SK-N-SH (cell line): ENCODE measurements around the gene PBLD. TPM values are rescaled to one million over a fixed set of nuclear protein-coding genes. Genes with fewer than 3 reads are reported as not detected.

Experiments
- CTCF ChIA-PET: fragments of 300-600, 350-600 bp; formaldehyde crosslinking; extraction: SDS; loops from one replicate; lab custom pipeline; 2021; lab: Yijun Ruan, JAX
- POLR2A ChIA-PET: fragments of 350-600 bp; sonication (Branson Sonifier 250); formaldehyde crosslinking; extraction: SDS; loops from one replicate; lab custom pipeline; 2020; ENCODE audit warnings: antibody characterized with exemption, inconsistent platforms; lab: Yijun Ruan, JAX
- DNase-seq: peaks from one replicate; pipeline ENCODE4 v3.0.0; 2012
- H2AFZ ChIP-seq: fragments of 200-600 bp; sonication (generic); 2 replicates; pipeline ENCODE4 v1.8.1; 2016; ENCODE audit warnings: antibody characterized with exemption, mild to moderate bottlenecking, low read depth
- H3F3A ChIP-seq: fragments of 200-600 bp; sonication (generic); replicated peaks from 2 replicates; pipeline ENCODE3; 2016; ENCODE audit warnings: antibody characterized with exemption, mild to moderate bottlenecking; ENCODE audit not compliant: insufficient read depth
- H3K27ac ChIP-seq, 2 experiments: fragments of 200-500 bp in 1 of 2; fragments of 200-600 bp in 1 of 2; sonication (Bioruptor generic) in 1 of 2; sonication (generic), shearing (Covaris generic) in 1 of 2; 2 replicates each; pipeline versions ENCODE4 v1.5.1 to v1.6.1; 2014 to 2016; ENCODE audit warnings: low read depth in 2 of 2, inconsistent platforms in 1 of 2, low read length in 1 of 2, mild to moderate bottlenecking in 1 of 2, mixed read lengths in 1 of 2
- H3K27me3 ChIP-seq: fragments of 200-600 bp; sonication (generic), shearing (Covaris generic); 2 replicates; pipeline ENCODE4 v1.6.1; 2016; ENCODE audit warnings: mixed run types; ENCODE audit not compliant: insufficient read depth
- H3K36me3 ChIP-seq, 2 experiments: fragments of 200-500 bp in 1 of 2; fragments of 200-600 bp in 1 of 2; sonication (Bioruptor generic) in 1 of 2; sonication (generic) in 1 of 2; replicated peaks in 1 of 2; 2 replicates each; pipeline versions ENCODE3 to v1.5.1; 2014 to 2016; ENCODE audit warnings: low read length in 1 of 2, mild to moderate bottlenecking in 1 of 2; ENCODE audit not compliant: insufficient read depth in 2 of 2, control insufficient read depth in 1 of 2
- H3K4me1 ChIP-seq, 2 experiments: fragments of 200-500 bp in 1 of 2; fragments of 200-600 bp in 1 of 2; sonication (Bioruptor generic) in 1 of 2; sonication (generic), shearing (Covaris generic) in 1 of 2; 2 replicates each; pipeline versions ENCODE4 v1.5.1 to v1.6.1; 2014 to 2016; ENCODE audit warnings: low read depth in 1 of 2, low read length in 1 of 2, mixed run types in 1 of 2; ENCODE audit not compliant: insufficient read depth in 2 of 2, control insufficient read depth in 1 of 2
- H3K4me2 ChIP-seq: fragments of 200-600 bp; sonication (generic), shearing (Covaris generic); 2 replicates; pipeline ENCODE4 v1.6.1; 2017; ENCODE audit warnings: mixed run types
- H3K4me3 ChIP-seq, 2 experiments: fragments of 200-500 bp in 1 of 2; fragments of 200-600 bp in 1 of 2; sonication (Bioruptor generic) in 1 of 2; sonication (generic), shearing (Covaris generic) in 1 of 2; 2 replicates each; pipeline versions ENCODE4 v1.5.1 to v1.8.1; 2014 to 2016; ENCODE audit warnings: low read depth in 2 of 2, inconsistent platforms in 1 of 2, low read length in 1 of 2, mild to moderate bottlenecking in 1 of 2, mixed read lengths in 1 of 2, moderate library complexity in 1 of 2
- H3K79me2 ChIP-seq: fragments of 200-600 bp; sonication (generic); 2 replicates; pipeline ENCODE4 v1.8.1; 2017; ENCODE audit warnings: mild to moderate bottlenecking; ENCODE audit not compliant: insufficient read depth
- H3K9ac ChIP-seq: fragments of 200-600 bp; sonication (generic); 2 replicates; pipeline ENCODE4 v1.6.1; 2017; ENCODE audit warnings: mixed run types
- H3K9me2 ChIP-seq: fragments of 200-600 bp; sonication (generic); 2 replicates; pipeline ENCODE4 v1.6.1; 2017; ENCODE audit warnings: mixed run types
- H3K9me3 ChIP-seq: fragments of 200-600 bp; sonication (generic); 2 replicates; pipeline ENCODE4 v1.6.1; 2017; ENCODE audit warnings: mixed run types, mild to moderate bottlenecking, moderate library complexity
- H4K20me1 ChIP-seq: fragments of 200-600 bp; sonication (generic); 2 replicates; pipeline ENCODE4 v1.6.1; 2017; ENCODE audit warnings: mild to moderate bottlenecking, mixed run types; ENCODE audit not compliant: insufficient read depth
- CHD2 ChIP-seq: fragments of 150-350 bp; IDR thresholded peaks from 2 replicates; pipeline ENCODE4 v1.6.1; 2018; ENCODE audit warnings: low read length; ENCODE audit not compliant: partially characterized antibody
- ELF1 ChIP-seq: IDR thresholded peaks from 2 replicates; pipeline ENCODE4 v1.4.0; 2012
- EP300 ChIP-seq, 2 experiments: IDR thresholded peaks; 2 replicates each; pipeline versions ENCODE4 v1.4.0 to v1.6.1; 2012; ENCODE audit warnings: borderline replicate concordance in 1 of 2, low read depth in 1 of 2, low read length in 1 of 2
- FOSL2 ChIP-seq: IDR thresholded peaks from 2 replicates; pipeline ENCODE4 v1.4.0; 2012; ENCODE audit warnings: low read depth, mild to moderate bottlenecking, moderate library complexity, borderline replicate concordance
- FOXM1 ChIP-seq: IDR thresholded peaks from 2 replicates; pipeline ENCODE4 v1.4.0; 2012; ENCODE audit warnings: low read depth, mild to moderate bottlenecking
- JUND ChIP-seq: IDR thresholded peaks from 2 replicates; pipeline ENCODE4 v1.4.0; 2012
- MAX ChIP-seq: IDR thresholded peaks from 2 replicates; pipeline ENCODE4 v1.4.0; 2012; ENCODE audit warnings: low read depth
- POLR2AphosphoS5 ChIP-seq: IDR thresholded peaks from 2 replicates; pipeline ENCODE4 v1.6.1; 2012; ENCODE audit warnings: low read depth, low read length
- RAD21 ChIP-seq: IDR thresholded peaks from 2 replicates; pipeline ENCODE4 v1.6.1; 2012; ENCODE audit warnings: mild to moderate bottlenecking, low read length
- RCOR1 ChIP-seq: fragments of 150-350 bp; IDR thresholded peaks from 2 replicates; pipeline ENCODE4 v1.6.1; 2017; ENCODE audit warnings: antibody characterized with exemption, low read length
- RFX5 ChIP-seq: IDR thresholded peaks from 2 replicates; pipeline ENCODE4 v1.6.1; 2012; ENCODE audit warnings: mild to moderate bottlenecking, improper control_type of control experiment, low read length
- WGBS: methylation state at CpG from one replicate; pipeline ENCODE4 v1.1.6; 2017; ENCODE audit warnings: low lambda C conversion rate; 5-methylcytosine and 5-hydroxymethylcytosine counted together
- polyA plus RNA-seq, 3 experiments: library from polyadenylated mRNA; depleted of rRNA; stranded (reverse); fragments of >200 nt; gene quantifications; 2 replicates each; pipeline ENCODE4 v1.2.3, GENCODE V29; 2012

The PBLD gene
- polyA plus RNA-seq, 1 of the 3 experiments (the other 2 are of a cell fraction), result 0.94 TPM

GRCh38 chr10:68233046-68233445 is 99.7 kb downstream of the PBLD start:
- no peak overlapping the region for H3K4me3 ChIP-seq
- no peak overlapping the region for H3K4me2 ChIP-seq
- no peak overlapping the region for H3K27ac ChIP-seq
- no peaks in the 10 kb centered on the region for H3K79me2 ChIP-seq
- WGBS, result 75% methylated on average over 3 of the region's 3 CpGs
- H3F3A ChIP-seq, result peaks cover 8% of the 10 kb centered on the region
- no peak for TF ChIP-seq JUND
- TF ChIP-seq FOSL2, result no peak
- TF ChIP-seq ELF1, result no peak
- TF ChIP-seq RAD21, result no peak
- no peak for TF ChIP-seq MAX
- TF ChIP-seq FOXM1, result no peak
- no peak for TF ChIP-seq POLR2AphosphoS5
- no peak for TF ChIP-seq CHD2
- TF ChIP-seq RCOR1, result no peak
- no peak for TF ChIP-seq RFX5
- TF ChIP-seq EP300 (IDR thresholded peaks at IDR 0.05; ENCODE audit: borderline replicate concordance in 1 of 2, low read depth in 1 of 2, low read length in 1 of 2), result no peak
- CTCF ChIA-PET, result no interaction called here
- H3K36me3 ChIP-seq, result no peaks in the 10 kb centered on the region
- no peak overlapping the region for H2AFZ ChIP-seq
- no peaks in the 10 kb centered on the region for H4K20me1 ChIP-seq
- DNase-seq, result no peak
- H3K27me3 ChIP-seq, result no peaks in the 10 kb centered on the region; the same call in 1 of the 2 replicates
- H3K9me3 ChIP-seq, result no peaks in the 10 kb centered on the region
- no peaks in the 10 kb centered on the region for H3K9me2 ChIP-seq
- H3K9ac ChIP-seq, result no peak overlapping the region
- POLR2A ChIA-PET, result no interaction called here
- peaks cover 0 to 4% of the 10 kb centered on the region in 2 experiments; a peak in 2 of 4 replicates for H3K4me1 ChIP-seq

Other genes with a start within 250 kb of the PBLD start
- gene MYPN, start 223.4 kb downstream of the PBLD start, polyA plus RNA-seq (2012; rRNA removed), result 0.43 and 0.73 TPM in 2 replicates
- 0.08 and 0.12 TPM in 2 replicates for gene ATOH7, start 100.8 kb downstream of the PBLD start, polyA plus RNA-seq (2012; rRNA removed)
- 58.4 and 73.0 TPM in 2 replicates for gene HNRNPH3, start 864 bp downstream of the PBLD start, polyA plus RNA-seq (2012; rRNA removed)
- gene RUFY2, start 74.3 kb upstream of the PBLD start, polyA plus RNA-seq (2012; rRNA removed), result 6.2 and 9.0 TPM in 2 replicates
- gene DNA2, start 139.0 kb upstream of the PBLD start, polyA plus RNA-seq (2012; rRNA removed), result 2.5 and 3.9 TPM in 2 replicates
- gene SLC25A16, start 194.6 kb upstream of the PBLD start, polyA plus RNA-seq (2012; rRNA removed), result 5.8 and 8.4 TPM in 2 replicates
- gene TET1, start 227.4 kb upstream of the PBLD start, polyA plus RNA-seq (2012; rRNA removed), result 0.38 and 0.44 TPM in 2 replicates